ENCODE measurements around the gene AP1S1.

DNA sequence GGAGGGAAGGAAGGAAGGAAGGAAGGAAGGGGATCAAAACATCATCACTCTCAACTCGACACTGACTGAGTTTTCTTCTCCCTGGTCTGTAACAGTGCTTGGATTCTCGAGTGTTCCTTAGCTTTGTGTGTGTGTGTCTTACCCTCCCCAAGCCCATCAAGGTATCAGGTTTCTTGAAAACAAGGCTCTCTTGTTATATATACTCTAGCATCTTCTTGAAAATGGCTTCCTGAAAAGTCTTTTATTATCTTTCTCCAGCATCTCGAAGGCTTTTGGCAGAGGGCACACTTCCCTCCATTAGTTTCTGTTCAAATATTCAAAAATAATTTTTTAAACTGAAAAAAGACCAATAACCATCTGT, 14.0 kb upstream of the AP1S1 start:
- TF ChIP-seq, protein P1, sequence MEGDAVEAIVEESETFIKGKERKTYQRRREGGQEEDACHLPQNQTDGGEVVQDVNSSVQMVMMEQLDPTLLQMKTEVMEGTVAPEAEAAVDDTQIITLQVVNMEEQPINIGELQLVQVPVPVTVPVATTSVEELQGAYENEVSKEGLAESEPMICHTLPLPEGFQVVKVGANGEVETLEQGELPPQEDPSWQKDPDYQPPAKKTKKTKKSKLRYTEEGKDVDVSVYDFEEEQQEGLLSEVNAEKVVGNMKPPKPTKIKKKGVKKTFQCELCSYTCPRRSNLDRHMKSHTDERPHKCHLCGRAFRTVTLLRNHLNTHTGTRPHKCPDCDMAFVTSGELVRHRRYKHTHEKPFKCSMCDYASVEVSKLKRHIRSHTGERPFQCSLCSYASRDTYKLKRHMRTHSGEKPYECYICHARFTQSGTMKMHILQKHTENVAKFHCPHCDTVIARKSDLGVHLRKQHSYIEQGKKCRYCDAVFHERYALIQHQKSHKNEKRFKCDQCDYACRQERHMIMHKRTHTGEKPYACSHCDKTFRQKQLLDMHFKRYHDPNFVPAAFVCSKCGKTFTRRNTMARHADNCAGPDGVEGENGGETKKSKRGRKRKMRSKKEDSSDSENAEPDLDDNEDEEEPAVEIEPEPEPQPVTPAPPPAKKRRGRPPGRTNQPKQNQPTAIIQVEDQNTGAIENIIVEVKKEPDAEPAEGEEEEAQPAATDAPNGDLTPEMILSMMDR (IDR thresholded peaks at IDR 0.05): no peak
- no peak for TF ChIP-seq EZH2 (IDR thresholded peaks at IDR 0.05; ENCODE audit: borderline replicate concordance, insufficient read depth, low read depth, low read length, poor library complexity, severe bottlenecking)
